MM.1S (cell line): Measurements from ENCODE around the gene NAIP.
"Not testable (repeated sequence)": the region's sequence is repeated elsewhere in the genome, so short reads cannot be mapped to it uniquely, and the experiment has no call there.

Source experiments
- EZH2 ChIP-seq: fragments of 300-600 bp; sonication (generic); optimal IDR thresholded peaks from 2 replicates; pipeline ENCODE3; 2017; ENCODE audit warnings: low read depth, mild to moderate bottlenecking, antibody characterized with exemption, low read length, mixed read lengths
- EZH2phosphoT487 ChIP-seq: fragments of 300-600 bp; sonication (generic); IDR thresholded peaks from 2 replicates; pipeline ENCODE4 v1.6.1; 2018; ENCODE audit warnings: antibody characterized with exemption, low read length
- TF ChIP-seq, protein P1 (sequence below): fragments of 300-600 bp; sonication (generic); IDR thresholded peaks from 2 replicates; pipeline ENCODE4 v1.5.1; 2016; ENCODE audit warnings: antibody characterized with exemption, low read length, mixed read lengths

DNA sequence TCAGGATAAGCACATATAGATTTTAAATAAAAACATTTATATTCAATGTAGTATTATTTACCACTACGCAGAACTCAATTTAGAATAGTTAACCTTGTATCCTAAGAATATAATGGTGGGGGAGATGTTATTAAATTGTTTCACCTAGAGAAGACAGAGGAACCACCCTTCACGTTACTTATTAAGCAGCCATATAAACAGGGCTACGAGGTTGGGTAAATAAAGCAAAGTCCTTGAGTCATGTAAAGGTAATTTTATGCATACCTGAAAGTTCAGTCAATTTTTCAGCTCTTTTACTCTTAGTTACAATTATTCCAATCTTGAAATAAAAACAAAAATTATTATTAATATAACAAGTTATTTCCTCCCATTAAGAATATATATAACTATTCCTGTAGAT lies 34.3 kb upstream of the NAIP start:
- not testable (repeated sequence) for TF ChIP-seq EZH2phosphoT487, EZH2
- TF ChIP-seq, protein P1, sequence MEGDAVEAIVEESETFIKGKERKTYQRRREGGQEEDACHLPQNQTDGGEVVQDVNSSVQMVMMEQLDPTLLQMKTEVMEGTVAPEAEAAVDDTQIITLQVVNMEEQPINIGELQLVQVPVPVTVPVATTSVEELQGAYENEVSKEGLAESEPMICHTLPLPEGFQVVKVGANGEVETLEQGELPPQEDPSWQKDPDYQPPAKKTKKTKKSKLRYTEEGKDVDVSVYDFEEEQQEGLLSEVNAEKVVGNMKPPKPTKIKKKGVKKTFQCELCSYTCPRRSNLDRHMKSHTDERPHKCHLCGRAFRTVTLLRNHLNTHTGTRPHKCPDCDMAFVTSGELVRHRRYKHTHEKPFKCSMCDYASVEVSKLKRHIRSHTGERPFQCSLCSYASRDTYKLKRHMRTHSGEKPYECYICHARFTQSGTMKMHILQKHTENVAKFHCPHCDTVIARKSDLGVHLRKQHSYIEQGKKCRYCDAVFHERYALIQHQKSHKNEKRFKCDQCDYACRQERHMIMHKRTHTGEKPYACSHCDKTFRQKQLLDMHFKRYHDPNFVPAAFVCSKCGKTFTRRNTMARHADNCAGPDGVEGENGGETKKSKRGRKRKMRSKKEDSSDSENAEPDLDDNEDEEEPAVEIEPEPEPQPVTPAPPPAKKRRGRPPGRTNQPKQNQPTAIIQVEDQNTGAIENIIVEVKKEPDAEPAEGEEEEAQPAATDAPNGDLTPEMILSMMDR: not testable (repeated sequence)
